ENCODE measurements around the gene SCLY. TPM values are rescaled to one million over a fixed set of nuclear protein-coding genes. Genes with fewer than 3 reads are reported as not detected.

Gene SCLY
- total RNA-seq: 13.5 TPM

GRCh38 chr2:238060542-238061314 is at the start of gene SCLY:
SCLY (plus strand) TSS chr2:238061001; CDS start chr2:238061055, 54 bp downstream.
- intact Hi-C loops (cut with DNase I): loop anchor here (10.0 kb wide), 1 partner anchor 184 kb away; the partner anchor contains the start of gene HES6
- H3K4me1 ChIP-seq: peaks cover 20% of the 10 kb centered on the region
- TF ChIP-seq POLR2A (IDR thresholded peaks at IDR 0.05): peak in 1 of 2 donors; percentile 56
- TF ChIP-seq CTCF (IDR thresholded peaks at IDR 0.05): peak in 1 of 3 experiments; percentile 21
- peak; percentile 69 to 90 for TF ChIP-seq POLR2AphosphoS5 (IDR thresholded peaks at IDR 0.05; ENCODE audit: insufficient read depth in 1 of 2, low read depth in 1 of 2)
- H3K27me3 ChIP-seq: no peaks in the 10 kb centered on the region
- peak in 1 of 2 donors; percentile 98 for DNase-seq (ENCODE audit: extremely low spot score in 2 of 2)
- peak within 1 kb of the TSS; percentile 80 to 84 for H3K4me3 ChIP-seq
- H3K27ac ChIP-seq: peak within 1 kb of the TSS; percentile 75
- no peaks in the 10 kb centered on the region for H3K9me3 ChIP-seq
- no peaks in the 10 kb centered on the region for H3K36me3 ChIP-seq

- Histone ChIP-seq H3K27ac (no peak overlapping the region), H3K4me1 (no peaks in the 10 kb centered on the region), H3K27me3 (no peaks in the 10 kb centered on the region), H3K9me3 (no peaks in the 10 kb centered on the region), H3K4me3 (no peak overlapping the region), H3K36me3 (no peaks in the 10 kb centered on the region)
- DNase-seq (ENCODE audit: extremely low spot score in 2 of 2): no peak
- no peak for TF ChIP-seq POLR2AphosphoS5 (IDR thresholded peaks at IDR 0.05; ENCODE audit: insufficient read depth in 1 of 2, low read depth in 1 of 2)
- no peak for TF ChIP-seq CTCF (IDR thresholded peaks at IDR 0.05)
- intact Hi-C loops (cut with DNase I): no loop called here
Measured at GRCh38 chr2:238013806-238014205, 47.0 kb upstream of the SCLY start.

- Histone ChIP-seq H3K27ac (no peak overlapping the region), H3K27me3 (no peaks in the 10 kb centered on the region), H3K4me3 (no peak overlapping the region), H3K4me1 (no peaks in the 10 kb centered on the region), H3K9me3 (no peaks in the 10 kb centered on the region), H3K36me3 (no peaks in the 10 kb centered on the region)
- TF ChIP-seq CTCF (IDR thresholded peaks at IDR 0.05) (no peak), POLR2A (IDR thresholded peaks at IDR 0.05) (no peak), POLR2AphosphoS5 (IDR thresholded peaks at IDR 0.05; ENCODE audit: insufficient read depth in 1 of 2, low read depth in 1 of 2) (no peak)
- intact Hi-C loops (cut with DNase I): no loop called here
- no peak for DNase-seq (ENCODE audit: extremely low spot score in 2 of 2)
Measured at GRCh38 chr2:238015705-238016104, 45.1 kb upstream of the SCLY start.

GRCh38 chr2:238016526-238016925 is 44.3 kb upstream of the SCLY start:
- no peaks in the 10 kb centered on the region for H3K9me3 ChIP-seq
- no peak overlapping the region for H3K27ac ChIP-seq
- intact Hi-C loops (cut with DNase I): no loop called here
- H3K4me1 ChIP-seq: no peaks in the 10 kb centered on the region
- no peaks in the 10 kb centered on the region for H3K36me3 ChIP-seq
- TF ChIP-seq POLR2AphosphoS5 (IDR thresholded peaks at IDR 0.05; ENCODE audit: insufficient read depth in 1 of 2, low read depth in 1 of 2): no peak
- TF ChIP-seq CTCF (IDR thresholded peaks at IDR 0.05): no peak
- no peak for TF ChIP-seq POLR2A (IDR thresholded peaks at IDR 0.05)
- H3K27me3 ChIP-seq: no peaks in the 10 kb centered on the region
- no peak for DNase-seq (ENCODE audit: extremely low spot score in 2 of 2)
- no peak overlapping the region for H3K4me3 ChIP-seq

GRCh38 chr2:238019962-238020361 is 40.8 kb upstream of the SCLY start:
- no peaks in the 10 kb centered on the region for H3K36me3 ChIP-seq
- no peaks in the 10 kb centered on the region for H3K4me1 ChIP-seq
- no peaks in the 10 kb centered on the region for H3K27me3 ChIP-seq
- intact Hi-C loops (cut with DNase I): no loop called here
- H3K27ac ChIP-seq: no peak overlapping the region
- DNase-seq (ENCODE audit: extremely low spot score in 2 of 2): no peak
- TF ChIP-seq POLR2AphosphoS5 (IDR thresholded peaks at IDR 0.05; ENCODE audit: insufficient read depth in 1 of 2, low read depth in 1 of 2) (no peak), CTCF (IDR thresholded peaks at IDR 0.05) (no peak), POLR2A (IDR thresholded peaks at IDR 0.05) (no peak)
- no peak overlapping the region for H3K4me3 ChIP-seq
- no peaks in the 10 kb centered on the region for H3K9me3 ChIP-seq

Measured in vagina (tissue), 2 donors.